GM18526 (cell line): ENCODE measurements around the gene KRT81.

Experiments
- POLR2A ChIP-seq: IDR thresholded peaks from 3 replicates; pipeline ENCODE4 v1.6.1; 2011; ENCODE audit not compliant: insufficient read length; ENCODE audit errors: extremely low read depth

Gene KRT81

GRCh38 chr12:52263761-52264434 is 27.4 kb downstream of the KRT81 start:
- TF ChIP-seq POLR2A: no peak

- TF ChIP-seq POLR2A: no peak
Observed at GRCh38 chr12:52262286-52262685, 29.0 kb downstream of the KRT81 start.

GRCh38 chr12:52261208-52261484 is 30.2 kb downstream of the KRT81 start:
- TF ChIP-seq POLR2A: no peak

- no peak for TF ChIP-seq POLR2A
Observed at GRCh38 chr12:52260361-52261207, 30.8 kb downstream of the KRT81 start.

- no peak for TF ChIP-seq POLR2A
Observed at GRCh38 chr12:52259657-52260243, 31.6 kb downstream of the KRT81 start.

- TF ChIP-seq POLR2A: no peak
Observed at GRCh38 chr12:52258335-52258901, 32.9 kb downstream of the KRT81 start.

GRCh38 chr12:52257074-52257551 is 34.2 kb downstream of the KRT81 start:
- no peak for TF ChIP-seq POLR2A

- TF ChIP-seq POLR2A: no peak
Observed at GRCh38 chr12:52256584-52256935, 34.8 kb downstream of the KRT81 start.

GRCh38 chr12:52255926-52256583 is 35.3 kb downstream of the KRT81 start:
- TF ChIP-seq POLR2A: no peak

GRCh38 chr12:52254965-52255751 is 36.2 kb downstream of the KRT81 start:
- TF ChIP-seq POLR2A: no peak

- TF ChIP-seq POLR2A: no peak
Observed at GRCh38 chr12:52254180-52254964, 37.0 kb downstream of the KRT81 start.

GRCh38 chr12:52253391-52254179 is 37.7 kb downstream of the KRT81 start:
- no peak for TF ChIP-seq POLR2A

GRCh38 chr12:52252728-52253343 is 38.5 kb downstream of the KRT81 start:
- TF ChIP-seq POLR2A: no peak
